Measurements from ENCODE around the gene POLK. TPM values are rescaled to one million over a fixed set of nuclear protein-coding genes. Genes with fewer than 3 reads are reported as not detected.

POLK gene
- total RNA-seq, 3 donors from 2014 or later, result 44.0 to 58.4 (median 44.9) TPM

- no peak for DNase-seq (ENCODE audit: low spot score in 2 of 2)
- no peak overlapping the region for H3K27ac ChIP-seq
- intact Hi-C loops (cut with DNase I; ENCODE audit: low total_unique reads), result no loop called here
- H3K4me3 ChIP-seq, result no peak overlapping the region
- no peaks in the 10 kb centered on the region for H3K27me3 ChIP-seq
- H3K36me3 ChIP-seq, result no peaks in the 10 kb centered on the region
- TF ChIP-seq POLR2AphosphoS5 (IDR thresholded peaks at IDR 0.05), result no peak
- TF ChIP-seq POLR2A (IDR thresholded peaks at IDR 0.05), result no peak
- TF ChIP-seq CTCF (IDR thresholded peaks at IDR 0.05), result no peak
- no peaks in the 10 kb centered on the region for H3K9me3 ChIP-seq
- no peaks in the 10 kb centered on the region for H3K4me1 ChIP-seq
These were observed 77.0 kb downstream of the POLK start for GRCh38 chr5:75588666-75589065.

- Histone ChIP-seq H3K9me3 (no peaks in the 10 kb centered on the region), H3K4me3 (no peak overlapping the region), H3K36me3 (no peaks in the 10 kb centered on the region), H3K27me3 (no peaks in the 10 kb centered on the region), H3K27ac (no peak overlapping the region), H3K4me1 (no peaks in the 10 kb centered on the region)
- intact Hi-C loops (cut with DNase I; ENCODE audit: low total_unique reads), result no loop called here
- TF ChIP-seq POLR2AphosphoS5 (IDR thresholded peaks at IDR 0.05) (no peak), CTCF (IDR thresholded peaks at IDR 0.05) (no peak), POLR2A (IDR thresholded peaks at IDR 0.05) (no peak)
- no peak for DNase-seq (ENCODE audit: low spot score in 2 of 2)
These were observed 88.8 kb downstream of the POLK start for GRCh38 chr5:75600535-75600934.

- no peak for DNase-seq (ENCODE audit: low spot score in 2 of 2)
- Histone ChIP-seq H3K4me1 (no peaks in the 10 kb centered on the region), H3K27me3 (no peaks in the 10 kb centered on the region), H3K36me3 (no peaks in the 10 kb centered on the region), H3K9me3 (no peaks in the 10 kb centered on the region), H3K27ac (no peak overlapping the region), H3K4me3 (no peak overlapping the region)
- intact Hi-C loops (cut with DNase I; ENCODE audit: low total_unique reads), result no loop called here
- TF ChIP-seq POLR2A (IDR thresholded peaks at IDR 0.05) (no peak), CTCF (IDR thresholded peaks at IDR 0.05) (no peak), POLR2AphosphoS5 (IDR thresholded peaks at IDR 0.05) (no peak)
These were observed 89.9 kb downstream of the POLK start for GRCh38 chr5:75601567-75601966.

- H3K27ac ChIP-seq, result no peak overlapping the region
- no peaks in the 10 kb centered on the region for H3K4me1 ChIP-seq
- intact Hi-C loops (cut with DNase I; ENCODE audit: low total_unique reads), result no loop called here
These were observed 90.3 kb downstream of the POLK start for GRCh38 chr5:75601996-75602395.

GRCh38 chr5:75603371-75603770 is 91.7 kb downstream of the POLK start:
- Histone ChIP-seq H3K36me3 (no peaks in the 10 kb centered on the region), H3K4me3 (no peak overlapping the region), H3K4me1 (no peaks in the 10 kb centered on the region), H3K27ac (no peak overlapping the region), H3K27me3 (no peaks in the 10 kb centered on the region), H3K9me3 (no peaks in the 10 kb centered on the region)
- TF ChIP-seq POLR2AphosphoS5 (IDR thresholded peaks at IDR 0.05), result no peak
- TF ChIP-seq POLR2A (IDR thresholded peaks at IDR 0.05), result no peak
- no peak for TF ChIP-seq CTCF (IDR thresholded peaks at IDR 0.05)
- intact Hi-C loops (cut with DNase I; ENCODE audit: low total_unique reads), result no loop called here
- no peak for DNase-seq (ENCODE audit: low spot score in 2 of 2)

More at GRCh38 chr5:75601996-75602395, 90.3 kb downstream of the POLK start:
- Histone ChIP-seq H3K36me3 (no peaks in the 10 kb centered on the region), H3K27me3 (no peaks in the 10 kb centered on the region), H3K4me3 (no peak overlapping the region), H3K9me3 (no peaks in the 10 kb centered on the region)
- TF ChIP-seq CTCF (IDR thresholded peaks at IDR 0.05) (no peak), POLR2A (IDR thresholded peaks at IDR 0.05) (no peak), POLR2AphosphoS5 (IDR thresholded peaks at IDR 0.05) (no peak)
- no peak for DNase-seq (ENCODE audit: low spot score in 2 of 2)

All from breast epithelium (tissue), 4 donors.